Dermis blood vessel endothelial cell (primary cell): Measurements from ENCODE around the gene AKNA. TPM values are rescaled to one million over a fixed set of nuclear protein-coding genes. Genes with fewer than 3 reads are reported as not detected.

Experiments
- DNase-seq: peaks from one replicate; pipeline ENCODE4 v3.0.0; 2010
- total RNA-seq: library from RNA; depleted of rRNA; stranded (reverse); fragments of >200 nt; gene quantifications from 2 replicates; pipeline ENCODE4 v1.2.3, GENCODE V29; 2014

Gene AKNA
- total RNA-seq, 1 donor from 2014 or later: 3.6 TPM

DNA sequence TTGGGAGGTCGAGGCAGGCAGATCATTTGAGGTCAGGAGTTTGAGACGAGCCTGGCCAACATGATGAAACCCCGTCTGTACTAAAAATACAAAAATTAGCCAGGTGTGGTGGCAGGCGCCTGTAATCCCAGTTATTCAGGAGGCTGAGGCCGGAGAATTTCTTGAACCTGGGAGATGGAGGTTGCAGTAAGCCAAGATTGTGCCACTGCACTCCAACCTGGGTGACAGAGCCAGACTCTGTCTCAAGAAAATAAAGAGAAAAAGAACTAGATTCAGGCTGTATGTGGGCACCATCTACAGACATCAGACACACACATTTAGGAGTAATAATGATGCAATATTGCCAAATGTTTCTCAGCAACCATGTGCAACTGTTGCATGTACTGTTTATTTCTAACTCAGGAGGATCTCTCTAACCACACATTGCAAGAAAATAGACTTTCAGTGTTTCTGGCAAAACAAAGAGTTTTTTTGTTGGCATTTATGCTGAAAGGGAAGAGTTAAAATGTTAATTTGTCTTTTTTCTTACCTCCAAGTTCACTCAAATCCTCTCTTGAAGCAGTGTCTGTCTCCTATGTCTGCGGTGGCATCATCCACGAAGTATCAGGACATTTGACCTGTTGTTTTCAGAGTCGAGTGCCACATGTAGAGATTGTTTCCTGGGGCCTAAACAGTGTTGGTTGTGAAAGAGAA lies 70.0 kb downstream of the AKNA start:
- no peak for DNase-seq

DNA sequence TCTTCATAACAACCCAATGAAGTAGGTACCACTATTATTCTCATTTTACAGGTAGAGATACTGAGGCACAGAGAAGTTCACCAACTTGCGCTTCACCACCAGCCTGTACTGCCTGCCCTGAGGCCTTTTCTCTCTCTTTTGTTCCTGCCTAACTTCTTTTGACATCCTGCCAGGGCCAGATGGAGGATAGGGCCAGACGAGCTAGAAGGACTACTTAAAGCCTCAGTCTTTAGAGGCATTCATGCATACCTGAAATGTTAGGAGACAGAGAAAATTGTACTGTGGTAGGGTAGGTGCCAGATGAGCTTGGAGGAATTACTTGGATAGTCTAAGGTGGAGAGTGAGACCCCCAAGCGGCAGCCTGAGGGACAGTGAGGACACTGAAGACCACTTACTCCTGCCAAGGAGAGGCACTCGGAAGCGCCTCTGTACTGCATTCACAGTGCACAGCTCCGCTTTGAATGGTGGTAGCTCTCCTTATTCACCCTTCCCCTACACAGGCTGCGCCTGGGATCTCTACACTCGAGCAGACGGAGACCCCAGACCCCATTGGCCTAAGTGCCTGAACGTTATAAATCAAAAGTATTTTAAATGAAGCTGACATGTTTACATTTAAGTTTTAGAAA lies 71.1 kb downstream of the AKNA start:
- no peak for DNase-seq

GRCh38 chr9:114315723-114316363 lies 71.9 kb downstream of the AKNA start:
- no peak for DNase-seq

- DNase-seq: no peak
These were observed 72.7 kb downstream of the AKNA start for GRCh38 chr9:114314881-114315722.

DNA sequence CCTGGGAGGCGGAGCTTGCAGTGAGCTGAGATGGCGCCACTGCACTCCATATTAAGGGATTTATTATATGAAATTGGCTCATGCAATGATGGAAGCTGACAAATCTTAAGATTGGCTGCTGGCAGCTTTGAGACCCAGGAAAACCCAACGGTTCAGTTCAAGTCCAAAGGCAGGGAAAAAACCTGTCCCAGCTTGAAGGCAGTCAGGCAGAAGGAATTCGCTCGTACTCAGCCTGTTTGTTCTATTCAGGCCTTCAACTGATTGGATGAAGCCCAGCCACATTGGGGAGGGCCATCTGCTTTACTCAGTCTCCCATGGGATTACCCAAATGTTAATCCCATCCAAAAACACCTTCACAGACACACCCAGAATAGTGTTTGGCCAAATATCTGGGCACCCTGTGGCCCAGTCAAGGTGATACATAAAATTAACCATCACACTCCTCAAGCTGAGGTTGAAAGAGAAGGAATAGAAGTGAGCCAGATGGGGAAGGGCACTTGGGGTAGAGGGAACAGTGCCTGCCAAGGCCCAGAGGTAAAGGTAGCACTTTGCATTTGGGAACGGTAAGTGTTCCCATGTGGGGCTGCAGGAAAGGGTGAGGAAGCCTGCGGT lies 73.4 kb downstream of the AKNA start:
- no peak for DNase-seq

DNA sequence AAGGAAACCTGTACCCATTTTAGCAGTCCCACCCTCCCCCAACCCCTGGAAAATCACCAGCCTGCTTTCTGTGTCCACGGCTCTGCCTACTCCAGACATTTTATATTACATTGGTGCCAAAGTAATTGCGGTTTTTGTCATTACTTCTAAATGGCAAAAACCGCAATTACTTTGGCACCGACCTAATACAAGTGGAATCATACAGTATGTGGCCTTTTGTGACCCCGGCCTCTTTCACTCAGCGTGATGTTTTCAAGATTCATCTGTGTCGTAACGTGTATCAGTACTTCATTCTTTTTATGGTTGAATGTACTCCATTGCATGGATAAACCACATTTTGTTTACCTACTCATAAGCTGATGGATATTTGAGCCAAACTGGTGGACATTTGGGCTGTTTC lies 74.6 kb downstream of the AKNA start:
- DNase-seq: no peak

DNA sequence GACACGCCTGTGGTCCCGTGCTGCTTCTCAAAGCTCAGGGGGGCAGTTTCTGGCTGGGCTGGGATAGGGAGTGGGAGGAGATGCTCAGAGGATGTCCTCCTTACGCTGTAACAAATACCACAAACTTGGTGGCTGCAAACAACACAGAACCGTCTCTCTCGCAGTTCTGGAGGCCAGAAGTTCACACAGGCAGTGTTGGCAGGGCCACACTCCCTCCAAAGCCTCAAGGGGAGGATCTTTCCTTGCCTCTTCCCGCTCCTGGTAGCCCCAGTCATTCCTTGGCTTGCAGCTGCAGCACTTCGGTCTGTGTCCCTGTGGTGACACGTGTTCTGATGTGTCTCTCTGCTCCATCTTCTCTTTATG lies 75.3 kb downstream of the AKNA start:
- no peak for DNase-seq

DNA sequence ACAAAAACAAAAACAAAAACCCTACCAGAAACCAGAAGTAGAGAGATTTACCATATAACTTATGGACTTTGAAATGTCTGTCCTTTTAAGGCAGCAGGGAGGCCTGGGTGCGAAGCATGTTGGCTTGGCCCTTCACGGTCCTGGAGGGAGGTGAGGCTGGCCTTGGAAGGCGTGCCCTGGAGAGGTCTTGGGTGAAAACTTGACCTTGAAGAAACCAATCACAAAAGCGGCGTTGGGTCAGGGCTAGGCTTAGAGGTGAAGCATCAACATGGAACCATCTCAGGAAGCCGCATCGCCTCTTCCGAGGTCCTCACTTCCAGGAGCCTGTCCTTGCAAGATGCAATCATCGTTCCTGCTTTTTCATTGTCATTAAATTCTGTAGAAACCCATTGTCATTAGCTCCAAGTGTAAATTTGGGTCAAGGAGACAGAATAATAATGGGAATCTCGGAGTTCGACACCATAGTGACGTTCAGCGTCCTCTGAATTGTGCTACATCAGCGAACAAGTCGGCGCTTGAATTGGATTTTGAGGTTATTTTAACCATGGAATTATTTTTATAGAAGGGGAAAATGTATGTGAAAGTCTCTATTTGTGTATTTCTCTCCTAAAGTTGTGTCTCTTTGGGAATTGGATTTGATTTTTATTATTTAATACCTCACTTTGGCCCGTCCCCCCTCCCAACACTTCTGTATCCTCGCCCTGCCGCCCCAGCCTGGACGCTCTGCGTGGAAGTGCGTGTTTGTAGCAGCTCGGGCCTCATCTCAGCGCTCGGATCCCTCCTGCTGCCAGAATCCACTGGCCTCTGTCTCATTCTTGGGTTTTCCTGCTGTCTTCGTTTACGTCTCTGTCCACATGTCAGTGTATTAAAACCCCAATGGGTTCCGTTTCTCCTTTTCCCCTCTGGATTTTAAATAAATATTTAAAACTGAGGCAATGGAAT lies 75.9 kb downstream of the AKNA start:
- DNase-seq: no peak

DNA sequence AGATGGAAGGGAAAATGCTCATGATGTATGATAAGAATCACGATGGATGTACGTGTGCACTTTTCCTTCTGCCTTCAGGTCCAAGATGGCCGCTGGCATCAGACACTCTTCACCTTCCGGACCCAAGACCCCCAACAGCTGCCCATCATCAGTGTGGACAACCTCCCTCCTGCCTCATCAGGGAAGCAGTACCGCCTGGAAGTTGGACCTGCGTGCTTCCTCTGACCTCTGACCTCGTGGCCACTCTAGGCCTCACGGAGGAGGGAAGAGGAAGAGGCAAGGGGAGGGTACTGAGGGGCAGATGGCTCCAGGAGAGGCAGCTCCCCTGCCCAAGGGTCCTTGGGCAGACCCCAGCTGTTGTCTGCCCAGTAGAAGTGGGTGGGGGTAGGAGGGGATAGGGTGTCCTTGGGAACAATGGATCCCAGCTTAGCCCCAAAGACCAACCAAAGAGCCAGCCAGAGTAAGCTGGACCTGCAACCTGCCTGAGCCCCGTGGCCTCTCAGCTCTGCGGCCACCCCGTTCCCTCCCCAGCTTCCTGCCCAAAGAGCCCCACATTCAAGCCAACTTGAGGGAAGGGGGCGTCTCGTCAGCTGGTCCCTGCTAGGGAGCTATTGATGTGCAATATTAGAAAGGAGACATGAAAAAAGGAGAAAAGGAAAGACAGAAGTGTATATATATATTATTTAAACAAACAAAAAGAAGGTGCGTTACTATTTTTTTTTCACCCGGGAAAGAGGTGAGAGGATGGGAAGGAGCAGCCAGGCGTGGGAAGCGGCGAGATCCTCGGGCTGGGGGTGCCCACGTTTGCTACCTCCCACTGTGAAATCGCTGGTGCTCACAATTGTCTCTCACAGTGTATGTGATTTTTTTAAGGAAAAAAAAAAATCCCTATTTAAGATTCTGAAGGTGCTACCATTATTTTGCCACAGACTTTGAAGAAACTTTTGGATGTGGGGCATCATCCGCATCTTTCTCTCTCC lies 77.0 kb downstream of the AKNA start:
- no peak for DNase-seq

- no peak for DNase-seq
These were observed 78.7 kb downstream of the AKNA start for GRCh38 chr9:114309096-114309495.

DNA sequence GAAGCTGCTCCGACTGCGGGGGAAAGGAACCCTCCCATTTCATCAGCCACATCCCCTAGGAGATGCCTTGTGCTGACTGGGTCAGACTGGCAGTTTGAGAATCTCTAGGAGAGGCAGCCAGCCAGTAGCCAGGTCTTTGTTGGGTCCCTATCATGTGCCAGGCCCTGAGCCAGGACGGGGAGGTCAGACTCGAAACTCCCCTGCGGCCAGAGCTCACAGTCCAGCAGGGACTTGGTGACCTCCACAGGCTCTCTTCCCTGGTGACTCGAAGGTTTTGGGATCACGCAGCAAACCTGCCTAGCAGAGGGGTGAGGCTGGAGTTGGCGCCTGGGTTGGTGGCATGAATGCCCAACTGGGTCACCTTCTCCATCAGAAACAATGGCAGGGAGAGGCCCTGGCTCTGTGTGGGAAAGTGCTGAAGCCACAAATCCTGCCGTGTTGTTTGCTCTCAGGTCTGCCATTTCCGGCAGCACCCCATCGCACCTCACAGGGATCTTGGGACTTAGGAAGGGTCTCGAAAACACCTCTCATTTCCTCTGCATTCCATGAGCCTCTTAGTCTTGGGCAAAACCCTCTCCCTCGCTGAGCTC lies 79.3 kb downstream of the AKNA start:
- no peak for DNase-seq

- no peak for DNase-seq
These were observed 79.9 kb downstream of the AKNA start for GRCh38 chr9:114307899-114308267.

DNA sequence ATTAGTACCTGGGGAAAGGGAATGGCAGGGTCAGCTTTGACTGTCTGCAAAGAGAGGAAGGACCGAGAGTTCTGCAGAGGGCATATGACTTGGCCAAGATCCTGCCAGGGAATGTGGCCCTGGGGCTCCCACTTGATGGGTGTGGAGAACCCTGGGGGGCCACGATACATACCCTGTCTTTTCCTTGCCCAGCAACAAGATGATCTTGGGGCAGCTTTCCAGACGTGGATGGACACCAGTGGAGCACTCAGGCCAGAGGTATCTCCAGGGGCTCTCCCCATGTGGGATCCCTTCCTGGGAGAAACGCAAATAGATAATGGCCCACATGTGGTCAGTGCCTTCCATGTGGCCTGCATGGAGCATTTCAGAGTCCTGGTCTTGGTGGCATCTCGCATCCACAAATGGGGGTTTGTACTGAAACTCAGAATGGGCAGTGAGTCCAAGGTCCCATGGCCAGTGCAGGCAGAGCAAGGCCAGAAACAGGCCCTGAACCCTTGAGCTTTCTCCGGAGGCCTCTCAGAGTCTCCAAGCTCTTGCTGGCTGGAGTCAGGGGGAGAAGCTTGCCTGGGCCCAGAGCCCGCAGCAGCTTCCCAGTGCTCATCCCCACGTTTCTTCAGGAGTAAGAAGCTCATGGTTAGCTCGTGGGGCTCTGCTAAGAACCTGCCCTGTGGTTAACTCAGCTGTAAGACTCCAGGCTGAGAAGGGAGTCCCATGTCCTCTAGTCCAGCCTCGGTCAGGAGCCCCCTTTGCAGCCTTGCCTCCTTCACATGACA lies 83.2 kb downstream of the AKNA start:
- no peak for DNase-seq

GRCh38 chr9:114303977-114304376 lies 83.8 kb downstream of the AKNA start:
- no peak for DNase-seq

DNA sequence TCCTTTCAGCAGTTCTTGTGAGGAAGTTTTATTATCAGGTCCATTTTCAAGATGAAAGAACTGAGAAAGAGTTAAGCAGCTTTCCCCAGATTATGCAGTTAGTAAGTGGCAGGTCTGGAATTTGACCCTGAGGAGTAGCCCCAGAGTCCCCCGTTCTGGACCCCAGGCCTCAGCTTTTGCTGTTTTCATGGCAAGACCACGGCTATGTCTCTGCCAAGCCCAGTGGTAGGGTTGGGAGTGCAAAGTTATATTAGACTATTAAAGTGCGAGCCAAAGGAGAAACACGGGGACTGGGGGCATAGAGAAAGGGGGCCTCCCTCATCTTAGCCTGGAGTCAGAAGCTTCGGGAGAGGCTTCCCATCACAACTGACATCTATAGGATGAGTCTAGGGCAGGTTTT lies 84.2 kb downstream of the AKNA start:
- DNase-seq: no peak

- no peak for DNase-seq
These were observed 85.1 kb downstream of the AKNA start for GRCh38 chr9:114302727-114303126.

- no peak for DNase-seq
These were observed 85.8 kb downstream of the AKNA start for GRCh38 chr9:114301798-114302565.
